Measurements from ENCODE around the gene HBA2.
A peak's percentile ranks its signal among the peaks of the same experiment; 100 is the strongest.

The HBA2 gene

GRCh38 chr16:187330-187729, 14.7 kb downstream of the HBA2 start:
- TF ChIP-seq CTCF (IDR thresholded peaks at IDR 0.05; ENCODE audit: insufficient read depth, low read depth, low read length, missing control alignments): no peak
- no peak overlapping the region for H3K4me3 ChIP-seq (ENCODE audit: low read depth, low read length)
- no peak for DNase-seq (ENCODE audit: low read depth)

- TF ChIP-seq CTCF (IDR thresholded peaks at IDR 0.05; ENCODE audit: insufficient read depth, low read depth, low read length, missing control alignments): peak; percentile 38
- H3K4me3 ChIP-seq (ENCODE audit: low read depth, low read length): no peak overlapping the region
- DNase-seq (ENCODE audit: low read depth): peak; percentile 28
These were observed 16.0 kb downstream of the HBA2 start for GRCh38 chr16:188674-189073.

- no peak for TF ChIP-seq CTCF (IDR thresholded peaks at IDR 0.05; ENCODE audit: insufficient read depth, low read depth, low read length, missing control alignments)
- H3K4me3 ChIP-seq (ENCODE audit: low read depth, low read length): no peak overlapping the region
- no peak for DNase-seq (ENCODE audit: low read depth)
These were observed 17.0 kb downstream of the HBA2 start for GRCh38 chr16:189604-190186.

GRCh38 chr16:191831-192230, 19.2 kb downstream of the HBA2 start:
- no peak for DNase-seq (ENCODE audit: low read depth)
- TF ChIP-seq CTCF (IDR thresholded peaks at IDR 0.05; ENCODE audit: insufficient read depth, low read depth, low read length, missing control alignments): no peak
- no peak overlapping the region for H3K4me3 ChIP-seq (ENCODE audit: low read depth, low read length)

GRCh38 chr16:192686-193085, 20.0 kb downstream of the HBA2 start:
- no peak overlapping the region for H3K4me3 ChIP-seq (ENCODE audit: low read depth, low read length)
- DNase-seq (ENCODE audit: low read depth): no peak
- no peak for TF ChIP-seq CTCF (IDR thresholded peaks at IDR 0.05; ENCODE audit: insufficient read depth, low read depth, low read length, missing control alignments)

- H3K4me3 ChIP-seq (ENCODE audit: low read depth, low read length): no peak overlapping the region
- no peak for DNase-seq (ENCODE audit: low read depth)
- no peak for TF ChIP-seq CTCF (IDR thresholded peaks at IDR 0.05; ENCODE audit: insufficient read depth, low read depth, low read length, missing control alignments)
These were observed 20.8 kb downstream of the HBA2 start for GRCh38 chr16:193441-193840.

GRCh38 chr16:194516-194915, 21.8 kb downstream of the HBA2 start:
- no peak for TF ChIP-seq CTCF (IDR thresholded peaks at IDR 0.05; ENCODE audit: insufficient read depth, low read depth, low read length, missing control alignments)
- no peak for DNase-seq (ENCODE audit: low read depth)
- H3K4me3 ChIP-seq (ENCODE audit: low read depth, low read length): no peak overlapping the region
